ENCODE data around the gene PRKCZ. TPM values are rescaled to one million over a fixed set of nuclear protein-coding genes. Genes with fewer than 3 reads are reported as not detected.

The PRKCZ gene
- total and polyA plus RNA-seq, 2 of the 4 experiments (the other 2 are of a cell fraction), result 2.0 to 3.5 TPM

DNA sequence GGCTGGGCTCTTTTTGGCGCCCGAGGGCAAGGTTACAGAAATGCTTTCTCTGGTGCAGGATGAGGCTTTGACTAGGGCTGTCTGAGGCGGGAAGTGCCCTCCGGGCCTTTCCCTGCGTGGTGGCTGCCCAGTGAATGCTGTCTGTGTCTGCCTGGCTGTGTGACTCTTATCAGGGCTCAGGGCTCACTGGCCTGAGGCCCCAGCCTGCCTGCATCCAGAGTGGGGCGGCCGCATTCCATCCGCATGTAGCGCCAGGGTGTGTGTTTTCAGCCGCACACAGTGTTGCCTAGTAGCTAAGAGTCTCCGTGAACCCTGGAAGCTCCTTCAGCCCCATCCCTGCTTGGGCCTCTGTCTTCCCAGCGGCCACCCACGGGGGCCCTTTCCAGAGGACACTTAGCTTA lies 85.2 kb downstream of the PRKCZ start:
- H3K4me2 ChIP-seq (ENCODE audit: low read depth, low read length), result no peak overlapping the region

More for the DNA sequence above, 85.2 kb downstream of the PRKCZ start:
- H3K4ac ChIP-seq (ENCODE audit: low read depth, low read length), result 0 out of 2 replicates have a peak overlapping the region, but pooled peaks have one; percentile 64
- dilution Hi-C loops (cut with HindIII; ENCODE audit: low sequenced_read_pairs, unreplicated experiment) (no loop called here), intact Hi-C loops (cut with micrococcal nuclease) (loop anchor here (1.0 kb wide), 1 partner anchor 39 kb away; no protein-coding TSS in a partner anchor), in situ Hi-C loops (cut with MboI; ENCODE audit: low sequenced_read_pairs) (no loop called here)
- peaks cover 9% of the 10 kb centered on the region for H3K9me1 ChIP-seq (ENCODE audit: insufficient read depth, low read length)
- H4K91ac ChIP-seq (ENCODE audit: insufficient read depth, low read depth, low read length), result peak overlapping the region; percentile 4; the same call in 1 of the 2 replicates
- TF ChIP-seq FOS (IDR thresholded peaks at IDR 0.05; ENCODE audit: low read depth, low read length) (0 out of 2 replicates have a peak, but pooled peaks have one; percentile 9), POLR2A (IDR thresholded peaks at IDR 0.05; ENCODE audit: low read depth, low read length) (peak; percentile 78), RAD21 (IDR thresholded peaks at IDR 0.05; ENCODE audit: low read length) (0 out of 2 replicates have a peak, but pooled peaks have one; percentile 1), RFX5 (IDR thresholded peaks at IDR 0.05; ENCODE audit: low read depth, low read length) (0 out of 2 replicates have a peak, but pooled peaks have one; percentile 25), BHLHE40 (IDR thresholded peaks at IDR 0.05; ENCODE audit: low read depth, low read length) (peak; percentile 31; the same call in 1 of the 2 replicates), MAFK (IDR thresholded peaks at IDR 0.05; ENCODE audit: low read depth, low read length) (no peak), NFE2L2 (IDR thresholded peaks at IDR 0.05; ENCODE audit: low read depth, low read length) (no peak), MXI1 (IDR thresholded peaks at IDR 0.05; ENCODE audit: borderline replicate concordance, low read depth, low read length) (no peak), MAZ (IDR thresholded peaks at IDR 0.05; ENCODE audit: borderline replicate concordance, low read depth, low read length) (peak; percentile 79; the same call in 1 of the 2 replicates)
- TF ChIP-seq, protein P1, sequence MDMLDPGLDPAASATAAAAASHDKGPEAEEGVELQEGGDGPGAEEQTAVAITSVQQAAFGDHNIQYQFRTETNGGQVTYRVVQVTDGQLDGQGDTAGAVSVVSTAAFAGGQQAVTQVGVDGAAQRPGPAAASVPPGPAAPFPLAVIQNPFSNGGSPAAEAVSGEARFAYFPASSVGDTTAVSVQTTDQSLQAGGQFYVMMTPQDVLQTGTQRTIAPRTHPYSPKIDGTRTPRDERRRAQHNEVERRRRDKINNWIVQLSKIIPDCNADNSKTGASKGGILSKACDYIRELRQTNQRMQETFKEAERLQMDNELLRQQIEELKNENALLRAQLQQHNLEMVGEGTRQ (IDR thresholded peaks at IDR 0.05; ENCODE audit: low read depth, low read length), result no peak
- TF ChIP-seq, protein P2, sequence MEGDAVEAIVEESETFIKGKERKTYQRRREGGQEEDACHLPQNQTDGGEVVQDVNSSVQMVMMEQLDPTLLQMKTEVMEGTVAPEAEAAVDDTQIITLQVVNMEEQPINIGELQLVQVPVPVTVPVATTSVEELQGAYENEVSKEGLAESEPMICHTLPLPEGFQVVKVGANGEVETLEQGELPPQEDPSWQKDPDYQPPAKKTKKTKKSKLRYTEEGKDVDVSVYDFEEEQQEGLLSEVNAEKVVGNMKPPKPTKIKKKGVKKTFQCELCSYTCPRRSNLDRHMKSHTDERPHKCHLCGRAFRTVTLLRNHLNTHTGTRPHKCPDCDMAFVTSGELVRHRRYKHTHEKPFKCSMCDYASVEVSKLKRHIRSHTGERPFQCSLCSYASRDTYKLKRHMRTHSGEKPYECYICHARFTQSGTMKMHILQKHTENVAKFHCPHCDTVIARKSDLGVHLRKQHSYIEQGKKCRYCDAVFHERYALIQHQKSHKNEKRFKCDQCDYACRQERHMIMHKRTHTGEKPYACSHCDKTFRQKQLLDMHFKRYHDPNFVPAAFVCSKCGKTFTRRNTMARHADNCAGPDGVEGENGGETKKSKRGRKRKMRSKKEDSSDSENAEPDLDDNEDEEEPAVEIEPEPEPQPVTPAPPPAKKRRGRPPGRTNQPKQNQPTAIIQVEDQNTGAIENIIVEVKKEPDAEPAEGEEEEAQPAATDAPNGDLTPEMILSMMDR (conservative IDR thresholded peaks at IDR 0.05; ENCODE audit: low read depth, low read length), result peak; percentile 32
- H3K36me3 ChIP-seq (ENCODE audit: control insufficient read depth, insufficient read depth, low read length), result no peaks in the 10 kb centered on the region
- POLR2A ChIA-PET (ENCODE audit: unreplicated experiment), result no interaction called here
- H3K56ac ChIP-seq (ENCODE audit: extremely low read depth, insufficient read depth, low read length), result no peak overlapping the region; the same call in 1 of the 2 replicates
- peak; percentile 85 for DNase-seq
- peak; percentile 22 for ATAC-seq (ENCODE audit: low read depth)
- 0 out of 3 replicates have a peak overlapping the region, but pooled peaks have one; percentile 6 for H2BK15ac ChIP-seq (ENCODE audit: low read depth, low read length)
- peak overlapping the region; percentile 78 for H2AFZ ChIP-seq (replicated peaks; ENCODE audit: low read length, poor library complexity)
- CTCF ChIA-PET, result no interaction called here
- peak overlapping the region; percentile 40 for H3K14ac ChIP-seq (replicated peaks; ENCODE audit: low read depth, low read length)
- peak overlapping the region; percentile 15; the same call in 1 of the 2 replicates for H3K27ac ChIP-seq (ENCODE audit: insufficient read depth, low read length)
- BruUV-seq (replicated peaks), result no TSS peak
- peak overlapping the region in 1 of 2 experiments; percentile 83; a peak in 3 of 4 replicates for H4K8ac ChIP-seq (ENCODE audit: low read depth in 2 of 2, low read length in 2 of 2)
- no peak overlapping the region for H3K23ac ChIP-seq (ENCODE audit: low read depth, low read length)
- no peak overlapping the region for H3K18ac ChIP-seq (ENCODE audit: low read depth, low read length)
- no peaks in the 10 kb centered on the region; the same call in 1 of the 2 replicates for H3K27me3 ChIP-seq (ENCODE audit: control insufficient read depth, insufficient read depth, low read length)
- no peak overlapping the region for H2BK120ac ChIP-seq (ENCODE audit: low read depth, low read length)
- H4K5ac ChIP-seq (ENCODE audit: low read depth, low read length), result peak overlapping the region; percentile 19; the same call in 1 of the 2 replicates
- H3K4me1 ChIP-seq (ENCODE audit: control insufficient read depth, insufficient read depth, low read length), result peaks cover 16% of the 10 kb centered on the region
- 13% methylated on average over 3 of the region's 13 CpGs; no CpG with 5 or more reads in 1 of the 2 experiments for WGBS, 2 experiments (ENCODE audit: extremely low coverage in 2 of 2, insufficient read length in 1 of 2)
- no peak overlapping the region for H2AK5ac ChIP-seq (ENCODE audit: low read depth, low read length)
- H2AK9ac ChIP-seq (replicated peaks; ENCODE audit: low read depth, low read length, poor library complexity), result peak overlapping the region; percentile 80
- peak overlapping the region; percentile 55 for H2BK5ac ChIP-seq (ENCODE audit: low read depth, low read length, poor library complexity, severe bottlenecking)
- H3K9me3 ChIP-seq (ENCODE audit: control insufficient read depth, insufficient read depth, low read length), result no peaks in the 10 kb centered on the region
- peak overlapping the region; percentile 8; the same call in 1 of the 2 replicates for H3K9ac ChIP-seq (ENCODE audit: low read depth, low read length)
- peak overlapping the region; percentile 41; the same call in 1 of the 2 replicates for H2BK20ac ChIP-seq (ENCODE audit: low read depth, low read length)
- no peaks in the 10 kb centered on the region for H4K20me1 ChIP-seq (ENCODE audit: insufficient read depth, low read length)
- no peak overlapping the region for H3K4me3 ChIP-seq (ENCODE audit: insufficient read depth, low read depth, low read length)
- no peaks in the 10 kb centered on the region for H3K79me1 ChIP-seq (ENCODE audit: low read depth in 1 of 2, low read length in 2 of 2)
